Neural cell (in vitro differentiated cells): ENCODE data around the gene SWSAP1.
"Not testable (repeated sequence)": the region's sequence is repeated elsewhere in the genome, so short reads cannot be mapped to it uniquely, and the experiment has no call there.

Experiments used
- EP300 ChIP-seq: fragments of 450-650 bp; conservative IDR thresholded peaks from 2 replicates; pipeline ENCODE4 v1.6.1; 2014; ENCODE audit warnings: antibody characterized with exemption, mild to moderate bottlenecking, moderate library complexity; ENCODE audit not compliant: poor library complexity, severe bottlenecking
- SMC3 ChIP-seq: fragments of 450-650 bp; conservative IDR thresholded peaks from 2 replicates; pipeline ENCODE4 v1.6.1; 2014; ENCODE audit warnings: antibody characterized with exemption, mild to moderate bottlenecking, moderate library complexity; ENCODE audit not compliant: poor library complexity
- TF ChIP-seq, protein P1 (sequence below): fragments of 450-650 bp; IDR thresholded peaks from 2 replicates; pipeline ENCODE4 v1.5.1; 2014; ENCODE audit warnings: antibody characterized with exemption, mild to moderate bottlenecking, moderate library complexity; ENCODE audit not compliant: poor library complexity, severe bottlenecking

DNA sequence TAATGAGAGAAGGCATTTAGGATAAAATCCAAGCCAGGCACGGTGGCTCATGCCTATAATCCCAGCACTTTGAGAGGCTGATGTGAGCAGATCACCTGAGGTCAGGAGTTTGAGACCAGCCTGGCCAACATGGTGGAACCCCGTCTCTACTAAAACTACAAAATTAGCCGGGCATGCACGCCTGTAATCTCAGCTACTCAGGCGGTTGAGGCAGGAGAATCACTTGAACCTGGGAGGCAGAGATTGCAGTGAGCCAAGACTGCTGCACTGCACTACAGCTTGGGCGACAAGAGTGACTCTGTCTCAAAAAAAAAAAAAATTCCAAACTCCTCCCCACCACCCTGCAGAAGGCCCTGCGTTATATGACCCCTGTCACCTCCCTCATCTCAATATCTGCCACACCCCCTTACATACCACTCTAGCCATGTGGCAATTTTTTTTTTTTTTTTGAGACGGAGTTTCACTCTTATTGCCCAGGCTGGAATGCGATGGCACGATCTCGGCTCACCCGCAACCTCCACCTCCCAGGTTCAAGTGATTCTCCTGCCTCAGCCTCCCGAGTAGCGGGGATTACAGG, 4.9 kb downstream of the SWSAP1 start:
- TF ChIP-seq, protein P1, sequence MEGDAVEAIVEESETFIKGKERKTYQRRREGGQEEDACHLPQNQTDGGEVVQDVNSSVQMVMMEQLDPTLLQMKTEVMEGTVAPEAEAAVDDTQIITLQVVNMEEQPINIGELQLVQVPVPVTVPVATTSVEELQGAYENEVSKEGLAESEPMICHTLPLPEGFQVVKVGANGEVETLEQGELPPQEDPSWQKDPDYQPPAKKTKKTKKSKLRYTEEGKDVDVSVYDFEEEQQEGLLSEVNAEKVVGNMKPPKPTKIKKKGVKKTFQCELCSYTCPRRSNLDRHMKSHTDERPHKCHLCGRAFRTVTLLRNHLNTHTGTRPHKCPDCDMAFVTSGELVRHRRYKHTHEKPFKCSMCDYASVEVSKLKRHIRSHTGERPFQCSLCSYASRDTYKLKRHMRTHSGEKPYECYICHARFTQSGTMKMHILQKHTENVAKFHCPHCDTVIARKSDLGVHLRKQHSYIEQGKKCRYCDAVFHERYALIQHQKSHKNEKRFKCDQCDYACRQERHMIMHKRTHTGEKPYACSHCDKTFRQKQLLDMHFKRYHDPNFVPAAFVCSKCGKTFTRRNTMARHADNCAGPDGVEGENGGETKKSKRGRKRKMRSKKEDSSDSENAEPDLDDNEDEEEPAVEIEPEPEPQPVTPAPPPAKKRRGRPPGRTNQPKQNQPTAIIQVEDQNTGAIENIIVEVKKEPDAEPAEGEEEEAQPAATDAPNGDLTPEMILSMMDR = not testable (repeated sequence)
- TF ChIP-seq SMC3, EP300: not testable (repeated sequence)
